Stromal cell of bone marrow (primary cell): Measurements from ENCODE around the gene TMEM240.
A peak's percentile ranks its signal among the peaks of the same experiment; 100 is the strongest.

ENCODE experiments used
- DNase-seq: peaks from one replicate; pipeline ENCODE4 v3.0.0-alpha.2; 2012; ENCODE audit warnings: low read depth

TMEM240 gene

DNA sequence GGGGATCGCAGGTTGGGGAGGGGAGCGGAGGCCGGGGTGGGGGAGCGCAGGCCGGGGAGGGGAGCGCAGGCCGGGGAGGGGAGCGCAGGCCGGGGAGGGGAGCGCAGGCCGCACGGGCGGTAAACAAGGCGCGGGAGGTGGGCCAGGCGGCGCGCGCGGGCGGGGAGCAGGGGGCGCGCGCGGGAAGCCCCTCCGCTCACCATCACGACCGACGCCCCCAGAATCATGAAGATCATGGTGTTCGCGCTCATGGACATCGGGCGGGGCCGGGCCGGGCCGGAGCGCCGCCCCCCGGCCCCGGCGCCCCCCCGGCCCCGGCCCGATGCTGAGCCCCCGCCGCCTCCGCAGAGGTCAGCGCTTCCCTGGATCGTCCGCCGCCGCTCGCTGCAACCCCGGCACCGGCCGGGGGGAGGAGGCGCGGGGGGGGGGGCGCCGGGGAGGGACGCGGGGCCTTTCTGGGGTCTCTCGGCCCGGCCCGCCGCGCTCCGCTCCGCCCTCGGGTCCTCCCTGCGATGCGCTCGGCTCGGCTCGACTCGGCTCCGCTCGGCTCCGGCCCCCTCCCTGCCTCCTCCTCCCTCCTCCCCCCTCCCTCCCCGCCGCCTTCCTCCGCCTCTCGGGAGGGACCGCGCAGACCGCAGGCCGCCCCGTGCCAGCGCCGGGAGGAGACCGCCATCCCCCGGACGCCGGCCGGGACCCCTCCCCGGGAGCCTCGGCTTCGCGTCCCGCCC, at the start of gene TMEM240:
Gene TMEM240 (minus strand): TSS at position 535 of the 728 bp plus-strand sequence. CDS start 278 bp downstream, at position 257.
- DNase-seq: peak; percentile 58

DNA sequence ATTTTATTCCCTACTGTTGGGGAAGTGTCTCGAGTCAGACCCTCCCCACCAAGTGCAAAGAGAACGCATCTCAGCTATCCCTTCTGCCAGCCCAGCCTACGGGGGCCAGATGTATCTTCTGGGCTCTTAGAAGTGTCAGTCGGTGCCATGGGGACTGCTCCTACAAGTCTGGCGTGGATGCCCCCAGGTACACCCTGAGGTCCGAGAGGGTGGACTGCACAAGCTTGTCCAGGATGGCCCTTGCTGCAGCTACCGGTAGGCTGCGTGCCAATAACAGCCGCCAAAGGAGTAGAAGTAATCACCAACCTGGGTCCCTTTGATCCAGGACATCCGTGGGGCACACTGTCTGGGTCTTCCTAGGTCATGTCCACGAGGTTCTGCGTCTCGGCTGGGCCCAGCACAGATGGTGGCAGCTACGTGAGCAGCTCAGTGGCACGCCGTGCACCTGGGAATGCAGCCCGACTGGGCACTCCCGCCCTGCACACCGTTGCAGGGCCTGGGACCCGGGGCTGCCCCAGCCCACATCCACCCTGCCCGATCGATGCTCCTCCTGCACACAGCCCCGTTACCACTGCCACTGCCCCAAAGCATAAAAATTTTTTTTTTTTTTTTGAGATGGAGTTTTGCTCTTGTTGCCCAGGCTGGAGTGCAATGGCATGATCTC, 43.1 kb upstream of the TMEM240 start:
- no peak for DNase-seq

DNA sequence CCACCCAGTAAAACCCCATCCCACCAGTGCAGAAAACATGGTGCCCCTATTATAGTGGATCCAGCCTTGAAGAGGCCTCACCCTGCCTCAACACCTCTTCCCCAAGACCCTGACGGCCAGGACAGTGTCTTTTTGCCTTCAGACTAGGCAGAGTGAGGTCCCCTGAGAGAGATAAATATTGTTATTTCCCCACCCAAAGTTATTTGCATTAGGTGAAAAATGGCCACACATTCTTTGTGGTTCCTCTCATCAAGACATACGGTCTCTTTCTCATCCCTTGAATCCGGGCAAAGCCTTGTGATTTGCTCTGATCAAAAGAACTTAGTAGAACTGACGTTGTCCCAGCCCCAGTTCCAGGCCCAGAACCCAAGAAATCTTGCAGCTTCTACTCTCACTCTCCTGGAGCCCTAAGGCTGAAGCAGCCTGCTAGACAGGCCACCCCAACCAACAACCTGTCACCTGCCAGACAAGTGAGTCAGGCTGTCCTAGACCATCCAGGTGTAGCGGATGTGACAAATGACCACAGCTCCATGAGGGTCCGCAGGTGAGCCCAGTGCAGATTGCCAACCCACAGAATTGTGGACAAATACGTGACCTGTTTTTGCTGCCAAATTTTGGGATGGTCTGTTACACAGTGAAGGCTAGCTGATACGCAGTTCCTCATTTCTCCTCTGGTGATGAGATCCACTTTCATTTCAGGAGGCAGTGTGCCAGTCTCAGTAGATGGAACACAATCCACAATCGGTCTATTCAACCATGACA, 42.3 kb upstream of the TMEM240 start:
- no peak for DNase-seq

DNA sequence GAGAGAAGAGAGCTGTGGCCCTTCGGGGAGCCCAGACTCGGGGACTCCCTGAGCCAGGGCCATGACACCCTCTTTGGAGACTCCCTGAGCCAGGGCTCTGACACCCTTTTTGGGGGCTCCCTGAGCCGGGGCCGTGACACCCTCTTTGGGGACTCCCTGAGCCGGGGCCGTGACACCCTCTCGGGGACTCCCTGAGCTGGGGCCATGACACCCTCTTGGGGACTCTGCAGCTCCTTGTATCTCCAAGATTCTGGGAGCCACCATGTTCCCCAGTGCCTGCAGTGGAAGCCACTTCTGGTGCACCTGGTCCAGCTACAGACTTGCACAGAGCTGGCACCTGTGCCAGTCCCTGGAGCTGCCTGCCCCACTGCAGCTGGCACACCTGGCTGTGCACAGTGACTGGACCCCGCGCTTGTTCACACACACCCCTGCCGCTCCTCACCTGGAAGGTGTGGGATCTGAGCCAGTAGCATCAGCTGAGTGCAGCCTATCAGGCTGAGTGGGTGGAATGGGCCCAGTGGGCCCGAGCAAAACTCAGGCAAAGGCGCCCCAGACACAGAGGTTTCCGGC, 38.0 kb upstream of the TMEM240 start:
- no peak for DNase-seq

DNA sequence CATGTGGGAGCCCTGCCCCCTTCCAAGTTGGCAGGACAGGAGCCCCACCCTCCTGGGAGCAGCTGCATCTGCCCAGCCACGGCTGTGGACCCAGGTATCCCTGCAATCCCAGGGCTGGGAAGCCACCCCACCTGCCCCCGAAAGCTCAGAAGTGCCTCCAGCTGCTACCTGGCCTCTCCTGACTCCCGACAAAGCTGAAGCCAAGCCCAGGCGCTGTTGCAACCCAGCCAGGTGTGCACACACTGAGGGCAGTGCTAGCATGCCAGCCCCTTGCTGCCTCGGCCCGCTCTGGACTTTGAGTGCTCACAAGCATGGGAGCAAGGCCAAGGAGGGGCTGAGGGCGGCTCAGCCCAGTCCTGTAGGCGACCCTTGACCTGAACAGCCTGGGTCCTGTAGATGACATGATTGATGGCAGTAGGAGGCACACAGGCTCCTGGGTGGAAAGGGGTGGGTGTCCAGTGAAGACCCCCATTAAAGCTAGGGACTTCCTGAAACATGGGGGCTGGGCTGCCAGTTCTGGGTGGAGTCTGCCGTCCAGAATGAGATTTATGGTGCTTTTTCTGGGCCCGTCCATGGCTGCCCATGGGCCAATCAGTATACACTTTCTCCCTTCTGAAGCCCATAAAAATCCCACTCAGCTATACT, 37.1 kb upstream of the TMEM240 start:
- DNase-seq: no peak

DNA sequence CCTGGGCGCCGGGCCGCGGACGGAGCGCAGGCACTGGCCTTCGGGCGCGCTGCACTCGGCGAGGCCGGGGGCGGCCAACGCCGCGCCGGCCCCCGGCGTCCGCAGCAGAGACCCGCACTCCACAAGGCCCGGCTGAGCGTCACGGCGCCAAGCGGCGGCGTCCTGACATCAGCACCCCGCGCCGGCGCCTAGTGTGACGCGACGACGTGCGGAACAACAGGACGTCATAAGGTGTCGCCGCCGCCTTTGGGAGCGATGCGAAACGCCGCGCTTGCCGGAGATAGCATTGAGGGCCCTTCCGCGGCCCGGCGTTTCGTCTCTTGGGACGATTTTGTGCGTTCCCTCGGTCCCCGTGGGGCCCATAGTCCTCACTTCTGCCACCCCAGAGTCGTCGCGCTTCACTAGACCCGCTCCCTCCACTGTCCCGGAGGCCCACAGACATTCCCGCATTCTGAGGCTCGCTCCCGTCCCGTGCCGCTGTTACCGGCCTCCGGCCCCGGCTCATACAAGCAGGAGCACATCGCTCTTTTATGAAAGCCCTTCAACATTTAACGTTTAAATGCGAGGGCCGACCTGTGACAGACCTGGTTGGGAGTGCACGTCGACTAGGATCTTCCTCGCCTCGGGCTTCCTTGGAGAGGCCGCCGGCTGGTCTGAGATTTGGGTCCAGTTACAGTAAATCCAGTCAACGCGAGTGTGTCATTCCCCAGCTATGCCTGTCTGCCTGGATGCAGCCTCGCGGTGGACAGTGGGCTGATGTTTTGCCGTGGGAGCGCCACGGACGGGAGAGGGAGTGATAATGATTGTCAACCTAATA, 34.5 kb upstream of the TMEM240 start, which contains the start of gene SSU72:
Gene SSU72 (minus strand): TSS at position 143 of the 817 bp plus-strand sequence. CDS start 306 bp downstream, outside the sequence.
- peak; percentile 78 for DNase-seq

DNA sequence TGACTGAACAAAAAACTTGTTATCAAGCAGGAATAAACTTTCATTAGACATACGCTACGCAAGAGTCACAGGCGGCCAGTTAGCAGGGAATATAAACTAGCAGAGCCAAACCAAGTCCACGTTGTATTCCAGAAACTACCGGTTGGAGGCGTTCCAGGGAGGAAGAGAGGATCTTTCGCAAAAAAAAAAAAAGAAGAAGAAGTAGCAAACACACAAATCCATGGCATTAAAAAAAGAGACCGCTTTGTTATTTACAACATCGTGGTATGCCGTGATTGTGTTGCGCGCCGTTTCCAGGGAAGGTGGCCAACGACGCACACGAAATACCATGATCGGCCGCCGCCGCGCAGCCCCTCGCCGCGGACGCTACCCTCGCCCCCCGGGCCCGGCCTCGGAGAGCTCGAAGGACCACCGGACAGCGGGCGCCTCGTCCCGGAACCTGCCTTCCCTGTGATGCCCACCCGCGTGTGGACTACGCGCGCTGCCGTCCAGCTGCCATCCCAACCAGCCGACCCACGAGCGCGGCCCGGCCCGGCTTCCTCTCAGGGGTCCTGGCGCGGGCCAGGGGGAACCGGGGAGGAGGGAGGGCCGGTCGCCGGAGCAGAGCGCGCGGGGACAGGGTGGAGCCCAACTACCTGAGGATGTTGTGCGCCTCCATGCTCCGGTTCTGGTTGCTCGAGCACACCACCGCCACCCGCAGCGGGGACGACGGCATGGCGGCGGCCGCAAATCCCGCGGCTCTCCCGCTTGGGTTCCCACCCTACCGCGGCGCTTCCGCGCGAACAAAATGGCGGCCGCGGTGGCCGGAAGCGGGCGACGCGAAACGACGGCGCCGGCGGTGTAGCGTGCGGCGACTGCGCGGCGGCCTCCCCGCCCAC, 33.7 kb upstream of the TMEM240 start:
- peak; percentile 38 for DNase-seq

DNA sequence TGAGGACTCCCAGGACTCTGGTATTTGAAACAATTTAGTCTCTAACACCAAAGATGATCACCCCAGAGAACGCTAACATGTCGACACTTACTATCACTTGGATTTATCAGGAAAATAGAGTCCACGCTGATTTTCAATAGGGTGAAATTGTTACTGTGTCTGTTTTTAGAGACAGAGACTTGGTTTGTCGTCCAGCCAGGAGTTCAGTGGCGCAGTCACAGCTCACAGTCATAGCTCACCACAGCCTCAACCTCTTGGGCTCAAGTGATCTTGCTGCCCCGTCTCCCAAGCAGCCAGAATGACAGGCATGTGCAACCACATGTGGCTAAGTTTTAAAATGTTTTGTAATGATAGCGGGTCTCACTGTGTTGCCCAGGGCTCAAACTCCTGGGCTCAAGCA, 28.9 kb upstream of the TMEM240 start:
- DNase-seq: no peak

DNA sequence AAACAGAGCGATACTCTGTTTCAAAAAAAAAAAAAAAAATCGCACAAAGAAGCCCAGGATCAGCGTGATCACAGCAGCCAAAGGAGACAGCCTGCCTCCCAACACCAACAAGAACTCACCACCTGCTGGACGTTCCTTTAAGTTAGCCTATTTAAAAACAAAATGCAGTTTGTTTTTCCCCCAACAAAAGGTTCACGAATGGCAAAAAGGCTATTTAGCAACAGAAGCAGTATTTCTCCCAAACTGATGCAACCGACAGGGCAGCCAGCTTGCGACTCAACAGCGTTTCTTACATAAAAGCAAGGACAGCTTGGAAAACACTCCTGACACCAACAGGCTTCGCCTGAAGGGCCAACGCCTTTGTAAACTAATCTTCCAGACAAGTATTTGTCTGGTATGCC, 27.5 kb upstream of the TMEM240 start:
- no peak for DNase-seq

DNA sequence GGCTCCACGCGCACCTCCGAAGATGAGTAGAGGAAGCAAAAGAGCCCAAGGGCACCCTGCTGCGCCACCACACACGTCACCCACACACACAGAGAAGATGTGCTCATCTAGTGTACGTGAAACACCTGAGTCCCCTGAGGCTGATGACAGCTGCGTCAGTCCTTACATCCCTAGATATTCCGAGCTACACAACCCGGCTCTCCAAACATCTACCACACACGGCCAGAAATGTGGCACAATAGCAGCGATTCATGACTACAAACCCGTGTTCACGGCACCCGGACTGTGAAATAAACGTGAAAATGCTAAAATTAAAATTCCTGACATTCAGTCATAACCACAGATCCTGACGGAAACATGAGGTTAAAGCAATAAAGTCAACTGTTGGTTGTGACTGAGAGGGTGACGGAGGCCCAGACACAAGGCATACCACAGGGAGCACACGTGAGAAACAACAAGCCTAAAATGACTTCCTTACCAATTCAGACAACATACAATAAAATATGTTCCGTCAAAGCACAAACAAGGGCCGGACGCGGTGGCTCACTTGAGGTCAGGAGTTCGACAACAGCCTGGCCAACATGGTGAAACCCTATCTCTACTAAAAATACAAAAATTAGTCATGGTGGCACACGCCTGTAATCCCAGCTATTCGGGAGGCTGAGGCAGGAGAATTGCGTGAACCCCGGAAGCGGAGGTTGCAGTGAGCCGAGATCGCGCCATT, 26.9 kb upstream of the TMEM240 start:
- peak; percentile 29 for DNase-seq

DNA sequence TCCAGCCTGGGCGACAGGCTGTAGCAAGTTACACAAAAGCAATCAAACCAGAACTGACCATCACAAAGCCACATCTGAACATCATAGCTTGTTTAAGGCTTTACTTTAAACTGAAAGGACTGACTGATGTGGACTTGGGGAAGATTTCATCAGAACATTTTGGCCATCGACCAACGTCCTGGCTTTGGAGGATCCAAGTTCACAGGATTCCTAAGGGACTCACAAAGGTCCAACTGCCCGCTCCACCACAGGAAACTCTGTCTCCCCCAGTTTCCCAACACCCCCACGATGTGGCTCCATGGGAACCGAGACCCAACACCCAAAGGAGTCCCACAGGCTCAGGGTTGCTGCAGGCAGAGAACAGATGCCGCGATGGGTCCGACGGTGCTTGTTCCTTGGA, 24.9 kb upstream of the TMEM240 start:
- DNase-seq: no peak

DNA sequence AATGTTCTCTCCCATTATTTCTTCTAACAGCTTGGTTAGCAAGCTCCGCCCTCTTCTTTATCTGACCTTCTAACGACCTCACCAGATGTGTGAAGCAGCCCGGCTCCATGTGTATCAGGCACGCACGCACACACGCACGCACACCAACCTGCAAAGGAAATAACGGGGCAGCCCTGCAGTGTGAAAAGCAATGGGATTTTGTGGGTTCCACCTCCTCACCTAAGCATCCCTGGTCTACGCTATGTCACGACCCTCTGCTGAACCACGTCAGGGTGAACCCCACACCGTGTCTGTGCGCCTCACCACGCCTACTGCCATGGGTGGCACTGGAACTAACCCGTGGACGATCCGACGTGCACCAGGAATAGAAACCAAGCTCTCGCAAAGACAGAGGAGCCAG, 23.8 kb upstream of the TMEM240 start:
- no peak for DNase-seq

DNA sequence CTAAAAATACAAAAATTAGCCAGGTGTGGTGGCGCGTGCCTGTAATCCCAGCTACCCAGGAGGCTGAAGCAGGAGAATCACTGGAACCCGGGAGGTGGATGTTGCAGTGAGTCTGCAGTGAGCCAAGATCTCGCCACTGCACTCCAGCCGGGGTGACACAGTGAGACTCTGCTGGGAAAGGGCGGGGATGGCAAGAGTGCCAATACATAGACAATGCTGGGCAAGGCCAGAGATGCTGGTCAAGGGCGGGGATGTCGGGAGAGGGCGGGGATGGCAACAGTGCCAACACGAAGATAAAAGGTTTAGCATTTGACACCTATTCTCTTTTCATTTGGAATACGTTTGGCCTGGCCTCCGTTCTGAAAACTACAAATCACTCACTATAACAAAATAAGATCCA, 23.3 kb upstream of the TMEM240 start:
- DNase-seq: no peak

DNA sequence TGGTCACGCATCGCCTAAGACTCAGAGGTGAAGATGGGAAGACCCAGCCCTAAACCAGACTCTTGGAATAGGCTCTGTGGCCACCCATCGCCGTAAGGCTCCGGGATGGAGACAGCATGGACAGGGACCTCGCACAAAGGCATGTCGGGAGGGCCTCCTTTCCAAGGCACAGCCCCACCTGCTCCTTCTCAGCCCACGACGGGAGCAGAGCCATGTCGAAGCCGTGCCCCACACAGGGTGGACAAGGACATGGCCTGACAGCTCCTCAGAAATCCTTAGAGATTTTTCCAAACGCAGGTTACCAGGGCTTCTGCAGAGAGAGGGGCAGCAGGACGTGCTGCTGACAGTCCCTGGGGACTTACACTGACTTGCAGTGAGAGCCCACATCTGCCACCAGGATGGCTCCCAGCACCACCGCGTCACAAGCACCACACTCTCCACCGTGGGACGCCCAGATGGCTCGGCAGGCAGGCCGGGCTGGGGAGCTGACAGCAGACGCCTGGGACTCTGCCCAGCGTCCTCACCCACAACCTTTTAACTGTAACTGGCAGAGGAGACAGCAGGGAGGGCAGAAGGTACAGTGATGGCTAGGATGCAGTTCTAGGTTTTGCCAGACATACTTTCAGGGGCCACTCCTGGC, 22.3 kb upstream of the TMEM240 start:
- no peak for DNase-seq

DNA sequence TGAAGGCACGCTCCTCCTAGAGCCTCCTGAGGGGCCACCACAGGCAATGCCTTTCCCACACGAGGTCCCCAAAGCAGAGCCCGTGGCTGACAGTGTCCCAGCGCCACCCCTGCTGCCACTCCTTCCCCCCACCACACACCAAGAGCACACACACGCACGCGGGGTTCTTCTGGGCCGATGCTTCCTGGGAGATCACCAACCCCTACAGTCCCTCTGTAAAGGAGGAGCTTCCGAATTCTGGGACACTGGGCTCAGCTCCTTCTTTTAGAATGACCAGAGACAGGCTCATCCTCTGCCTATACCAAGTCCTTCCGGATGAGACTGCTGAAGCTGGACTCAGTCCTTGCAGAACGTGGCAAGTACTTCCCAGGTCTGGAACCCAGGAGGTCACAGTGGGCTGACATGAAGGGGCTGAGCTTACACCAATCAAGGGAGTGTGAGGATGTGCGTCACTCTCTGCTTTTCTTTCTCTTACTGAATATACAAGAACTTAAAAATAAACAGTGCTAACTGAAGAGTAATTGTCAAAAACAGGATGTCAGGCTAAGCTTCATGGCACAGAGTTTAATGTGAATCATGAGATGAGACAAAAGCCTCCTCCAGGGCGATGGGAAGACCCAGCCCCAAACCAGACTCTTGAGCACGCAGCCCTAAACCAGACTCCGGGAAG, 21.5 kb upstream of the TMEM240 start:
- DNase-seq: no peak

DNA sequence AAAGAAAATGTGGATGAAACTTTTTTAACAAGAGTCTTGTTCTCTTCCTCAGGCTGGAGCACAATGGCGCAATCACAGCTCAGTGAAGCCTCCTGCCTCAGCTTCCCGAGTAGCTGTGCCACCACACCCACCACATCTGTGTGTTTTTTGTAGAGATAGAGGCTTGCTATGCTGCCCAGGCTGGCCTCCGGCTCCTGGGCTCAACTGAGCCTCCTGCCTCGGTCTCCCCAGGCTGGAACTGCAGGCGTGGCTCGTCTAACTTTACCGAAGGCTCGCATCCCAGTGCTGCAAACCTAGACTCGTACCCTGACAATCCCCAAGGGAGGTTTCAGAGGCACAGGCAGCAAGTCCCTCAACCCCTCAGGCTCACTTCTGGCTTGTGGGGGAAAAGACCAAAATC, 19.8 kb upstream of the TMEM240 start:
- DNase-seq: no peak

DNA sequence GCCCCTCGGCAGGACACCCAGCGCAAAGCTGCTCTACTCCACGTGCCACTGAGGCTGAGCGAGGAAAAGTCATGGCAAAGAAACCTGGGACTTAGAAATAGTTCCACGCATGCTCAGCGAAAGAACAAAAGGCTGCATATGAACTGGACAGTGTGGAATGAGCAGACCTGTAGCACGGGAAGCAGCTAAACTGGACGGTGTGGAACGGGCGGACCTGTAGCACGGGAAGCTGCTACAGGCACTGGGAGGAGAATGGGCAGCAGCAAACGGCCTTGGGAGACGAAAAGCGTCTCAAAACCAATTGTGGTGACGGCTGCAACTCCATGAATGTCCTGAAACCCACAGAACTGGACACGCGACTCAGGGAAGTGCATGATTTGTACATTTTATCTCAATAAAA, 18.6 kb upstream of the TMEM240 start:
- no peak for DNase-seq

DNA sequence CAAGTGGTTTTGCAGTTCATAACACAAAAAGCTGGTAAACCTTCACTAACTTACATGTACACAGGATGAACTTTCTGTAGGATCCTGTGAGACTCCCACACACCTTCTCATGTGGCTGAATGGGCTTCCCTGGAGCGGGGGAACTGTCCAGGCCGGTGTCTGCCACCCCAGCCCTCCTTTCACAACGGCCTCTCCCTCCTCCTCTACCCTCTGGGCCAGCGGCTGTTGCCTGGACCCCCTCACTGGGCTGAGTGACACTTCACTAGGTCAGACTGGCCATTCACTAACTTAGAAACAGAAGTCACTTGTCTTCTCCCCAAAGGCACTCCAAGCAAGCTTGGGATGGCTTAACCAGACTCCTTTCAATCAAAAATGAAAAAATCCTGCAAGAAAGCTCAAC, 18.2 kb upstream of the TMEM240 start:
- DNase-seq: no peak
